Activated CD8-positive, alpha-beta T cell treated with anti-CD3 and anti-CD28 coated beads, Interleukin-2, amount 10 ng/mL, durations not matched to agents 7 days and 5 days (primary cell): Measurements from ENCODE around the gene TMPRSS4. TPM values are rescaled to one million over a fixed set of nuclear protein-coding genes. Genes with fewer than 3 reads are reported as not detected.

Experiments
- ATAC-seq: fragments of 150-1000 bp; cut with Tn5 transposase; one replicate; pipeline ENCODE4 v1.10.0; 2021; ENCODE audit warnings: moderate library complexity
- CTCF ChIA-PET: fragments of 350-600 bp; sonication (Branson Sonifier 250); formaldehyde crosslinking; loops from one replicate; lab custom pipeline; 2021; ENCODE audit warnings: antibody characterized with exemption; lab: Charles Lee
- POLR2A ChIA-PET: fragments of 350-600 bp; sonication (Branson Sonifier 250); formaldehyde crosslinking; loops from one replicate; lab custom pipeline; 2021; ENCODE audit warnings: antibody characterized with exemption; lab: Charles Lee
- DNase-seq: peaks from one replicate; pipeline ENCODE4 v3.0.0-alpha.2; 2020
- H3K27ac Mint-ChIP-seq: one replicate; pipeline ENCODE4 v1.8.0; 2021; ENCODE audit warnings: mild to moderate bottlenecking, mixed read lengths
- H3K27me3 Mint-ChIP-seq: one replicate; pipeline ENCODE4 v1.8.0; 2021; ENCODE audit warnings: low read depth, mixed read lengths
- H3K36me3 Mint-ChIP-seq: one replicate; pipeline ENCODE4 v1.8.0; 2021; ENCODE audit warnings: low read depth, mixed read lengths
- H3K4me1 Mint-ChIP-seq: one replicate; pipeline ENCODE4 v1.8.0; 2021; ENCODE audit warnings: low read depth, mixed read lengths
- H3K4me3 Mint-ChIP-seq: one replicate; pipeline ENCODE4 v1.8.0; 2021; ENCODE audit warnings: mild to moderate bottlenecking, mixed read lengths
- H3K9me3 Mint-ChIP-seq: one replicate; pipeline ENCODE4 v1.8.0; 2022; ENCODE audit warnings: mixed read lengths; ENCODE audit not compliant: insufficient read depth
- total RNA-seq, 2 experiments: library from RNA; stranded (reverse); gene quantifications; one replicate each; pipeline ENCODE4 v1.2.3, GENCODE V29; 2021

TMPRSS4 gene
- total RNA-seq, 2 experiments from 2014 or later: 0.37 to 0.50 TPM

- H3K27ac Mint-ChIP-seq: no peak overlapping the region
- POLR2A ChIA-PET: no interaction called here
Observed at GRCh38 chr11:118132385-118133151, 55.7 kb downstream of the TMPRSS4 start.

GRCh38 chr11:118133816-118134215 lies 56.9 kb downstream of the TMPRSS4 start:
- peaks cover 30% of the 10 kb centered on the region for H3K27me3 Mint-ChIP-seq
- H3K9me3 Mint-ChIP-seq: no peaks in the 10 kb centered on the region
- ATAC-seq (no peak), DNase-seq (no peak)
- H3K4me3 Mint-ChIP-seq: no peak overlapping the region
- CTCF ChIA-PET: interaction anchor here (1.4 to 1.8 kb wide), 3 partner anchors 11 to 37 kb away, joined by 4 read pairs; no protein-coding TSS in a partner anchor
- H3K36me3 Mint-ChIP-seq: no peaks in the 10 kb centered on the region
- peaks cover 4% of the 10 kb centered on the region for H3K4me1 Mint-ChIP-seq
- H3K27ac Mint-ChIP-seq: no peak overlapping the region
- POLR2A ChIA-PET: no interaction called here

More at GRCh38 chr11:118132385-118133151, 55.7 kb downstream of the TMPRSS4 start:
- ATAC-seq (no peak), DNase-seq (no peak)
- no peaks in the 10 kb centered on the region for H3K36me3 Mint-ChIP-seq
- no peak overlapping the region for H3K4me3 Mint-ChIP-seq
- peaks cover 4% of the 10 kb centered on the region for H3K4me1 Mint-ChIP-seq
- H3K27me3 Mint-ChIP-seq: peaks cover 27% of the 10 kb centered on the region
- CTCF ChIA-PET: interaction anchor here (2.3 kb wide), 1 partner anchor 39 kb away, joined by 6 read pairs; no protein-coding TSS in a partner anchor
- no peaks in the 10 kb centered on the region for H3K9me3 Mint-ChIP-seq

GRCh38 chr11:118135051-118135795 lies 58.3 kb downstream of the TMPRSS4 start:
- H3K9me3 Mint-ChIP-seq: no peaks in the 10 kb centered on the region
- no peak overlapping the region for H3K4me3 Mint-ChIP-seq
- DNase-seq (no peak), ATAC-seq (no peak)
- CTCF ChIA-PET: interaction anchor here (0.9 to 1.8 kb wide), 3 partner anchors 10 to 160 kb away, joined by 3 to 4 read pairs (median 4); no protein-coding TSS in a partner anchor
- POLR2A ChIA-PET: no interaction called here
- no peaks in the 10 kb centered on the region for H3K36me3 Mint-ChIP-seq
- H3K27ac Mint-ChIP-seq: no peak overlapping the region
- peaks cover 32% of the 10 kb centered on the region for H3K27me3 Mint-ChIP-seq
- no peaks in the 10 kb centered on the region for H3K4me1 Mint-ChIP-seq

- Mint-ChIP-seq H3K36me3 (no peaks in the 10 kb centered on the region), H3K4me3 (no peak overlapping the region), H3K9me3 (no peaks in the 10 kb centered on the region), H3K4me1 (no peaks in the 10 kb centered on the region), H3K27ac (no peak overlapping the region), H3K27me3 (peaks cover 33% of the 10 kb centered on the region)
- POLR2A ChIA-PET: no interaction called here
- CTCF ChIA-PET: no interaction called here
- DNase-seq (no peak), ATAC-seq (no peak)
Observed at GRCh38 chr11:118135796-118136165, 58.9 kb downstream of the TMPRSS4 start.

GRCh38 chr11:118136341-118136740 lies 59.5 kb downstream of the TMPRSS4 start:
- DNase-seq: no peak
- Mint-ChIP-seq H3K36me3 (no peaks in the 10 kb centered on the region), H3K4me1 (no peaks in the 10 kb centered on the region), H3K4me3 (no peak overlapping the region), H3K27me3 (peaks cover 34% of the 10 kb centered on the region), H3K9me3 (no peaks in the 10 kb centered on the region), H3K27ac (no peak overlapping the region)
- CTCF ChIA-PET: no interaction called here
- POLR2A ChIA-PET: no interaction called here
- no peak for ATAC-seq

GRCh38 chr11:118136801-118137200 lies 59.9 kb downstream of the TMPRSS4 start:
- ATAC-seq: no peak
- ChIA-PET POLR2A (no interaction called here), CTCF (no interaction called here)
- H3K4me1 Mint-ChIP-seq: no peaks in the 10 kb centered on the region
- H3K9me3 Mint-ChIP-seq: no peaks in the 10 kb centered on the region
- DNase-seq: no peak
- H3K36me3 Mint-ChIP-seq: no peaks in the 10 kb centered on the region
- peaks cover 38% of the 10 kb centered on the region for H3K27me3 Mint-ChIP-seq
- no peak overlapping the region for H3K4me3 Mint-ChIP-seq
- no peak overlapping the region for H3K27ac Mint-ChIP-seq

- no peak for DNase-seq
- Mint-ChIP-seq H3K9me3 (no peaks in the 10 kb centered on the region), H3K27ac (no peak overlapping the region), H3K36me3 (no peaks in the 10 kb centered on the region), H3K27me3 (peaks cover 53% of the 10 kb centered on the region), H3K4me1 (peaks cover 10% of the 10 kb centered on the region), H3K4me3 (no peak overlapping the region)
- no peak for ATAC-seq
- CTCF ChIA-PET: interaction anchor here (1.5 kb wide), 2 partner anchors 10 to 32 kb away, joined by 3 to 4 read pairs; no protein-coding TSS in a partner anchor
- POLR2A ChIA-PET: no interaction called here
Observed at GRCh38 chr11:118138839-118139420, 62.1 kb downstream of the TMPRSS4 start.

GRCh38 chr11:118139578-118139977 lies 62.7 kb downstream of the TMPRSS4 start:
- H3K36me3 Mint-ChIP-seq: no peaks in the 10 kb centered on the region
- no peak overlapping the region for H3K27ac Mint-ChIP-seq
- CTCF ChIA-PET: interaction anchor here (1.3 to 1.5 kb wide), 2 partner anchors 10 to 32 kb away, joined by 3 to 5 read pairs; no protein-coding TSS in a partner anchor
- peaks cover 55% of the 10 kb centered on the region for H3K27me3 Mint-ChIP-seq
- ATAC-seq (no peak), DNase-seq (no peak)
- no peaks in the 10 kb centered on the region for H3K9me3 Mint-ChIP-seq
- peaks cover 10% of the 10 kb centered on the region for H3K4me1 Mint-ChIP-seq
- POLR2A ChIA-PET: interaction anchor here (1.2 kb wide), 1 partner anchor 10 kb away, joined by 4 read pairs; no protein-coding TSS in a partner anchor
- no peak overlapping the region for H3K4me3 Mint-ChIP-seq

- Mint-ChIP-seq H3K27me3 (peaks cover 54% of the 10 kb centered on the region), H3K36me3 (no peaks in the 10 kb centered on the region), H3K4me1 (peaks cover 17% of the 10 kb centered on the region), H3K9me3 (no peaks in the 10 kb centered on the region), H3K27ac (no peak overlapping the region), H3K4me3 (no peak overlapping the region)
- CTCF ChIA-PET: interaction anchor here (0.7 to 7.7 kb wide), 3 partner anchors 14 to 70 kb away, joined by 3 to 100 read pairs (median 38); no protein-coding TSS in a partner anchor
- ATAC-seq (no peak), DNase-seq (no peak)
- POLR2A ChIA-PET: no interaction called here
Observed at GRCh38 chr11:118142081-118142480, 65.2 kb downstream of the TMPRSS4 start.

- DNase-seq (peak; percentile 41), ATAC-seq (no peak)
- peaks cover 57% of the 10 kb centered on the region for H3K27me3 Mint-ChIP-seq
- no peak overlapping the region for H3K4me3 Mint-ChIP-seq
- peaks cover 19% of the 10 kb centered on the region for H3K4me1 Mint-ChIP-seq
- ChIA-PET POLR2A (no interaction called here), CTCF (interaction anchor here (0.7 to 7.7 kb wide), 9 partner anchors 13 to 322 kb away, joined by 3 to 100 read pairs (median 4); no protein-coding TSS in a partner anchor)
- H3K9me3 Mint-ChIP-seq: no peaks in the 10 kb centered on the region
- H3K27ac Mint-ChIP-seq: no peak overlapping the region
- no peaks in the 10 kb centered on the region for H3K36me3 Mint-ChIP-seq
Observed at GRCh38 chr11:118142809-118143208, 65.9 kb downstream of the TMPRSS4 start.

- DNase-seq (no peak), ATAC-seq (no peak)
- Mint-ChIP-seq H3K9me3 (no peaks in the 10 kb centered on the region), H3K4me3 (no peak overlapping the region), H3K4me1 (peaks cover 19% of the 10 kb centered on the region), H3K27ac (no peak overlapping the region), H3K27me3 (peaks cover 57% of the 10 kb centered on the region), H3K36me3 (no peaks in the 10 kb centered on the region)
- ChIA-PET CTCF (interaction anchor here (0.8 to 7.7 kb wide), 14 partner anchors 9 to 323 kb away, joined by 3 to 100 read pairs (median 4); partner anchors contain the start of gene SCN4B), POLR2A (no interaction called here)
Observed at GRCh38 chr11:118143661-118144185, 66.8 kb downstream of the TMPRSS4 start.
